Activated CD8-positive, alpha-beta memory T cell treated with anti-CD3 and anti-CD28 coated beads, Interleukin-2, amount 50 U/mL, for 24 hours (primary cell): ENCODE results near the gene TYK2.
"Not testable (repeated sequence)": the region's sequence is repeated elsewhere in the genome, so short reads cannot be mapped to it uniquely, and the experiment has no call there.

Experiments used
- DNase-seq: peaks from one replicate; pipeline ENCODE4 v3.0.0-alpha.2; 2020; ENCODE audit errors: extremely low read depth

The TYK2 gene

DNA sequence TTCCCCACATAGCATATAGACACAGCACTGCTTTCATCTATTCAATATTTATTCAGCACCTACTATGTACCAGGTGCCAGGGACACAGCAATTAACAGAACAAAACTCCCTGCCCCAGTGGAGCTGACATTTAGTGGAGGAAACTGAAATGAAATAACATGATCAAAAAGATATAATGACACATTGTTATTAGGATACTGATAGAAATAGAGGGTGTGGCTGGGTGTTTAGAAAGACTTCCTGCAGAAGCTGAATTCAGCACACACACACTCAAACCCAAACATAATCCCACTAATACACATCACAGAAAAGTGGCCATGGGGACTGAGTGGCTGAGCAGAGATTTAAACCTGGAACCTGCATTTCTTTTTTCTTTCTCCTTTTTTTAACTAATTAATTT, 26.7 kb upstream of the TYK2 start:
- DNase-seq = no peak

- DNase-seq = no peak
Measured at GRCh38 chr19:10406191-10406590, 25.8 kb upstream of the TYK2 start.

- DNase-seq = no peak
Measured at GRCh38 chr19:10404888-10405820, 24.8 kb upstream of the TYK2 start.

DNA sequence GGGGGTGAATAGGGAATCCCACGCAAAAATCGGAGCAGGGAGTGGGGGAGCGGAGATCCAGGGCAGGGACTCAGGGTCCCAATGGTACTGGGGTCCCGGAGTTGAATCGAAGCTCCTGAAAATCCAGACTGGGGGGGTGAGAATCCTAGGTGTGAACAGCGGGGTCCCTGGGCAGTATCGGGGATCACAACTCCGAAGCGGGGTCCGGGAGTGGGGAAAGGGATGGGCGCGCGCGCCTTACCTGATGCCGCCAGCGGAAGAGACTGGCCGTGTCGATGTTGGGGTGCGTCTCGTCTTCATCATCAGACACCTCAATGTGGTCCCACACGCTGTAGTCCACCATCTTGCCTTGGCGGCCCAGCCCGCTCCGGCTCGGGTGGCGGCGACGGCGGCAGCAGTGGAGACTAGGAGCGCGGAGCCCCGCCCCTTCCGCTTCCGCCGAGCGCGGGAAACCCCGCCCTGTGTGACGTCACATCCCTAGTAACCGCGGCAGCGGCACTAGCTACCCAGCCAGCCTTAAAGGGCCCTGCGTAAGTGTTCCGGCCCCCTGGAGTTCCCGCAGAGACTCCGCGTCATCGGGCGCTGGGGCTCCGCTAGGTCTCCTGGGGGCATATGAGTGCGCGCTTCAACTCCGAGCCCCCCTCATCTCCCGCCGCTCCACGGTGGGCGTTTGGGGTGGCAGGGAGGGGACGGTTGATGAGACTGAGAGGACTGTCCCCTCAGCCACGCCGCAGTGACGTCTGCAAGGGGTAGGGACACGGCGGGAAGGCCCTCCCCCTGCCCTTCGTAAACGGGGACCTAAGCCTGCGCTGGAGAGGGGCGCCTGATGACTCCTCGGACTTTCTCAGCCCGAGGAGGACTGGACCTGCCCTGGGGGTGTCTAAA, 23.0 kb upstream of the TYK2 start, which contains the start of gene CDC37:
Gene CDC37 (minus strand): TSS at position 406 of the 885 bp plus-strand sequence. CDS start 63 bp downstream, at position 343.
- DNase-seq = peak; percentile 95

DNA sequence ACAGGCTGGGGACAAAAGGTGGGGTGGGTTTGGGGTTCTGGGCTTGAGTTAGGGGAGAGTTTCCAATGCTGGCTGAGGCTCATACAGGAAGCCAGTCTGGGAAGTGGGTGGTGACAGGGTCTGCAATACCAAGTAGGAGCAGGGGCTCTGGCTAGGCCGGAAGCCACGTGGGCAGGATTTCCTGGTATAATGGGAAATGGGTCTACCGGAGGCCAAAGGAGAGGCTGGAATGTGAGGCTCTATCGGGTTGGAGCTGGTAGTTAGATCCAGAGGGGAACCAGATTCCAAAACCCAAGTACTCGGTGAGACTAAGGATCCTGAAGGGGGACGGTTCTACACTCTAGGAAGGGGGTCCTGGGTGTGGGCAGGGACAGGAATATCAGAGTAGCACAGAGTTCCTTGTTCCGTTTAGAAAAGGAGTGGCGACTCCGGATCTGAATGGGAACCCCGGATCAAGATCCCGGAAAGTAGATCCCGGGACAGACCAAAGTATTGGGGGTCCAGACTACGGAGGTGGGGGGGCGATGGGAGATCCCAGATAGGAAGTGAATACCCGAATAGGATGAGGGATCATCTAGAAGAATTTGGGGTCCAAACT, 22.2 kb upstream of the TYK2 start:
- DNase-seq = no peak

- DNase-seq = no peak
Measured at GRCh38 chr19:10399878-10400277, 19.5 kb upstream of the TYK2 start.

DNA sequence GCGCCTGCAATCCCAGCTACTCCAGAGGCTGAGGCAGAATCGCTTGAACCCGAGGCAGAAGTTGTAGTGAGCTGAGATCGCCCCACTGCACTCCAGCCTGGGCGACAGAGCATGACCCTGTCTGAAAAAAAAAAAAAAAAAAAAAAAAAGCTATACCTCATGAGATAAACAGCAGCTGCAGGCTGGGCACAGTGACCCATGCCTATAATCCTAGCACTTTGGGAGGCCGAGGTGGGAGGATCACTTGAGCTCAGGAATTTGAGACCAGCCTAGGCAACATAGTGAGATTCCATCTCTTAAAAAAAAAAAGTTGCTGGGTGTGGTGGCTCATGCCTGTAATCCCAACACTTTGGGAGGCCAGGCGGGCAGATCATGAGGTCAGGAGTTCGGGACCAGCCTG, 19.0 kb upstream of the TYK2 start:
- not testable (repeated sequence) for DNase-seq

GRCh38 chr19:10398819-10399218, 18.4 kb upstream of the TYK2 start:
- DNase-seq = no peak

GRCh38 chr19:10395917-10396316, 15.5 kb upstream of the TYK2 start:
- no peak for DNase-seq

GRCh38 chr19:10395436-10395835, 15.1 kb upstream of the TYK2 start:
- no peak for DNase-seq

GRCh38 chr19:10395003-10395402, 14.6 kb upstream of the TYK2 start:
- DNase-seq = no peak

DNA sequence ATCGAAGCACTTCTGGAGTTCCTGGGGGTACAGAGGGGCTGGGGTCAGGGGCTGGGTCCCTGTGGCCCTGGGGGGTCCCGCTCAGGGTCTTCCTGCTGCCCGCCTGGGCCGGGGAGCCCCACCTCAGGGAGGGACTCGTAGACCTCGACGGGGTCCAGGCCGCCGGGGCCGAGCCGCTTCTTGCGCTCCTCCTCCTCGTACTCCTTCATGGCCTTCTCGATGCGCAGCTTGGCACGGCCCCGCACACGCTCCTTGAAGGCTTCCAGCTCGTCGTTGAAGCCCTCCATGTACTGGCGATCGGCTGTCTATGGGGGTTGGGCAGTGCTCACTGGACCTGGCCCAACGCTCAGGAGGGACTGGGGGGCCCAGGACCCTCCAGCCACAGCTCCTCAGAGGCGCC, 12.8 kb upstream of the TYK2 start:
- no peak for DNase-seq

DNA sequence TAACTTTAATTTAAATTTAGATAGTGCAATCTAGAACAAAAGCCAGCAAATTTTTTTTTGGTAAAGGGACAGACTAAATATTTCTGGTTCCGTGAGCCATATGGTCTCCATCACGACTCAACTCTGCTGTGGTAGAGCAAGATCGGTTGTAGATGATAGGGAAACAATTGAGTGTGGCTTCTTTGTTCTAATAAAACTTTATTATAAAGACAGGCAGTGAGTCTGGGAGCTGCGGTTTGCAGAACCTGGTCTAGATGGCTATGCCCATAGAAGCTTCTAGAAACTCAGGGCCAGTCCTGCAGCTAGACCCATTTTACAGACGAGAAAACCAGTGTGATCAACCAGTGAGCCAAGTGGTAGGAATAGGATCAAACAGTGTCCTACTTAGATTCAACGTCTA, 11.7 kb upstream of the TYK2 start:
- no peak for DNase-seq

DNA sequence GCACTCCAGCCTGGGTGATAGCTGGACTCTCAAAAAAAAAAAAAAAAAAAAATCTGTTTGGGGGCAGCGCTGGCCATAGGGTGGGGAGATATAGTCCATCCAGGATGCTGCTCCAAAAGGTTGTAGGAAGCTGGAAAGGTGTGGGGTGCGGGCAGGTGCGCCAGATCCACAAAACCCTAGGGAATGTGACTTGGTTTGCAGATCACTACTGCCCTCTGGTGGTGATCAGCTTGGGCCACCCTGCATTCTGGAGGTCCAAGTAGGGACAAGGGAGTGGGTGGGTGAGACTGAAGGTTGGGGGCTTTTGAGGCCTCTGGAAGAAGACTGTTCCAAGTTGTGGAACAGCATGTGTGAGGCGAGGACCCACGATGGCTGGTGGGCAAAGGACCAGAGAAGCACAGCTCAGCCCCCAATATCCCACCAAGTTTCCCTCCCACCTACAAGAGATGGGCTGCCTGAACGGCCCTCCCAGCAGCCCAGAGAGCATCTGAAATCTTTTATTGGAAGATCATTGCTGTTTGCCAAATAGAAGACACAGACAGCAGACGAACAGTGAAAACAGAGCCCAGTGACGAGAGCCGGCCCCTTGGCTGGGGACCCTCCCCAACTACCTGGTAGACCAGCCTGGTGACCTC, 10.4 kb upstream of the TYK2 start:
- no peak for DNase-seq

DNA sequence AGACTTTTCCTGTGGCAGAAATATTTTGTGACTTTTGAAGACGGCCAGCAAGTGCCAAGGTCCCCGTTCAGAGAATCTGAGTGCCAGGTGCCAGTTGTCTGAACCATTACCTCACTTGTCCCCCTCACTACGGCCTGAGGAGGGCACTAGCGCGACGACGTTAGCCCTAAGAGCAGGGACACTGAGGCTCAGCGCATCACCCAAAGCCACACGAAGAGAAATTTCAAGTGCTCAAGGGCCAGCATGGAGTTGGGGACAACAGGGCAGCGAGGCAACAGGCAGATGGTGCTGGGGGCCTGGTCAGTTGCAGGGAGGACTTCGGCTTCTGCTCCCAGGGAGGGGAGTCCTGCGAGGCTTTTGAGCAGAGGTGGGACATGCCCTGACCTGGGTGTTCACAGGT, 9.5 kb upstream of the TYK2 start:
- DNase-seq = no peak

- DNase-seq = peak; percentile 72
Measured at GRCh38 chr19:10388957-10389356, 8.6 kb upstream of the TYK2 start.

GRCh38 chr19:10384580-10384979, 4.2 kb upstream of the TYK2 start:
- DNase-seq = no peak

- DNase-seq = not testable (repeated sequence)
Measured at GRCh38 chr19:10383223-10383499, 2.8 kb upstream of the TYK2 start.

GRCh38 chr19:10379880-10380312, 476 bp downstream of the TYK2 start:
- DNase-seq = no peak

DNA sequence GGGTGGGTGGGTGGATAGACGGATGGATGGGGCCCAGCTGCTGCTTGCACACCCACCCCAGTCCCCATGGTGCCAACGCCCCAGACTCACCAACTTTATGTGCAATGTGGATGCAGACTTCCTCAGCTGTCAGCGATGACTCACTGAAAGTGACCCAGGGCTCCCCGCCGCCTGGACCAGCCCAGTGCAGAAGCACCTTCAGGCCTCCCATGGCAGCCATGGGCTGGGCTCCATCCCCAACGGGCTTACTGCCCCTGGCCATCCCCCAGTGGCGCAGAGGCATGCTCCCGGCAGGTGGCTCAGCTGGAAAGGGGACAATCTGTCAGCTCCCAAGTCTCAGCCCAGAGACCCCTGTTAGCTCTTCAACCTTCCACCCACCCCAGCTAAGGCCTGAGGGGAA, 2.2 kb downstream of the TYK2 start:
- DNase-seq = no peak

- not testable (repeated sequence) for DNase-seq
Measured at GRCh38 chr19:10377140-10377640, 3.2 kb downstream of the TYK2 start.

DNA sequence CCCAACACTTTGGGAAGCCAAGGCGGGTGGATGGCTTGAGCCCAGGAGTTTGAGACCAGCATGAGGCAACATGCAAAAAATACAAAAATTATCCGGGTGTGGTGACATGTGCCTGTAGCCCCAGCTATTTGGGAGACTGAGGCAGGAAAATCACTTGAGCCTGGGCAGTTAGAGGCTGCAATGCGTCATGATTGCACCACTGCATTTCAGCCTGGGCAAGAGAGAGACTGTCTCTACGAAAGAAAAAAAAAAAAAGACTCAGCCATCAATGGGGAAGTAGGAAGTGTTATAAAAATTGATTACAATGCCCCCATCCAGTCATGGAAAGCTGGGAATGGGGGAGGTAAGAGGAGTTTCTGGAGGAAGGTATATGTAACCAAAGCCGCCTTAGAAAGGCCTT, 5.4 kb downstream of the TYK2 start:
- no peak for DNase-seq
